AG09309 (cell line): ENCODE measurements around the gene FOXP1.

Experiments
- DNase-seq: peaks from one replicate; pipeline ENCODE4 v3.0.0-alpha.2; 2010; ENCODE audit warnings: low read depth
- H3K4me3 ChIP-seq: 2 replicates; pipeline ENCODE4 v1.5.1; 2011; ENCODE audit warnings: mild to moderate bottlenecking, low read depth, low read length, moderate library complexity; ENCODE audit not compliant: control insufficient read depth
- TF ChIP-seq, protein P1 (sequence below): IDR thresholded peaks from 2 replicates; pipeline ENCODE4 v1.5.1; 2011; ENCODE audit warnings: mild to moderate bottlenecking, low read depth, low read length, inconsistent platforms; ENCODE audit not compliant: insufficient read depth, control insufficient read depth; ENCODE audit errors: missing control alignments

The FOXP1 gene

GRCh38 chr3:71548705-71549384, 34.7 kb downstream of the FOXP1 start:
- H3K4me3 ChIP-seq, result no peak overlapping the region
- TF ChIP-seq, protein P1, sequence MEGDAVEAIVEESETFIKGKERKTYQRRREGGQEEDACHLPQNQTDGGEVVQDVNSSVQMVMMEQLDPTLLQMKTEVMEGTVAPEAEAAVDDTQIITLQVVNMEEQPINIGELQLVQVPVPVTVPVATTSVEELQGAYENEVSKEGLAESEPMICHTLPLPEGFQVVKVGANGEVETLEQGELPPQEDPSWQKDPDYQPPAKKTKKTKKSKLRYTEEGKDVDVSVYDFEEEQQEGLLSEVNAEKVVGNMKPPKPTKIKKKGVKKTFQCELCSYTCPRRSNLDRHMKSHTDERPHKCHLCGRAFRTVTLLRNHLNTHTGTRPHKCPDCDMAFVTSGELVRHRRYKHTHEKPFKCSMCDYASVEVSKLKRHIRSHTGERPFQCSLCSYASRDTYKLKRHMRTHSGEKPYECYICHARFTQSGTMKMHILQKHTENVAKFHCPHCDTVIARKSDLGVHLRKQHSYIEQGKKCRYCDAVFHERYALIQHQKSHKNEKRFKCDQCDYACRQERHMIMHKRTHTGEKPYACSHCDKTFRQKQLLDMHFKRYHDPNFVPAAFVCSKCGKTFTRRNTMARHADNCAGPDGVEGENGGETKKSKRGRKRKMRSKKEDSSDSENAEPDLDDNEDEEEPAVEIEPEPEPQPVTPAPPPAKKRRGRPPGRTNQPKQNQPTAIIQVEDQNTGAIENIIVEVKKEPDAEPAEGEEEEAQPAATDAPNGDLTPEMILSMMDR, result no peak
- DNase-seq, result no peak

GRCh38 chr3:71547249-71548198, 36.0 kb downstream of the FOXP1 start:
- TF ChIP-seq, protein P1, result no peak
- H3K4me3 ChIP-seq, result no peak overlapping the region
- DNase-seq, result no peak

GRCh38 chr3:71546821-71547220, 36.7 kb downstream of the FOXP1 start:
- no peak for DNase-seq
- no peak overlapping the region for H3K4me3 ChIP-seq
- TF ChIP-seq, protein P1, result no peak

GRCh38 chr3:71545330-71545729, 38.2 kb downstream of the FOXP1 start:
- H3K4me3 ChIP-seq, result no peak overlapping the region
- no peak for DNase-seq
- TF ChIP-seq, protein P1, result no peak

- TF ChIP-seq, protein P1, result no peak
- no peak overlapping the region for H3K4me3 ChIP-seq
- DNase-seq, result no peak
These were observed 40.0 kb downstream of the FOXP1 start for GRCh38 chr3:71543371-71544016.
